HG03135 (cell line): ENCODE data around the gene BPIFB6.

Experiments used
- ATAC-seq: cut with Tn5 transposase; IDR thresholded peaks from one replicate; pipeline ENCODE4 v1.9.1; 2021; ENCODE audit warnings: mild to moderate bottlenecking, moderate library complexity; ENCODE audit not compliant: unreplicated experiment

Gene BPIFB6

DNA sequence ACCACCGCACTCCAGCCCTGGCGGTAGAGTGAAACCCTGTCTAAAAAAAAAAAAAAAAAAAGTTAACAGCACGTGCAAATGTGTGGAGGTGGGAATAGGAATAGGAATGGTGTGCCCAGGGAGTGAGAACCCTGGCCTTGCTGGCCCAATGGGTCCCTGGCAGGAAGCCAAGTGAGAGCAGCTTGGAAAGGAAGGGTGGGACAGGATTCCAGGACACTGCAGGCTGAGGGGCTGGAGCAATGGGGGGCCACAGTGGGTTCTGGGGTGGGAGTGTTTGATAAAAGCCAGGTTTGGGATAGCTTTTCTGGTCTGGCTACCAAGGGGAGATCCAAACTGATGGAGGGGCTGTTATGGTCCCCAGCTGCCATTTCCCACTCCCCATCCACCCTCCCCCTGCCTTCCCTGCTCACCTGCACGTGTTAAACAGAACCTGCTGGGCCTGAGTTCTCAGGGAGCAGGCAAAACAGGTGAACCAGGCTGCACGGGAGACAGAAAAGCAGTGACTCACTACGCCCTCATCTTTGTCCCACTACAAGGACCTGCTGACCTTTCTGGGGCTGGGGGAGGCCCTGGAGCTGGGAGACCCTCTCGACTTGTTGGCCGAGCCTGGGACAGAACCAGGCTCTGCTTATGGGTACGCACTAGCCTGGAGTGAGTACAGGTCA is 30.5 kb upstream of the BPIFB6 start:
- no peak for ATAC-seq

DNA sequence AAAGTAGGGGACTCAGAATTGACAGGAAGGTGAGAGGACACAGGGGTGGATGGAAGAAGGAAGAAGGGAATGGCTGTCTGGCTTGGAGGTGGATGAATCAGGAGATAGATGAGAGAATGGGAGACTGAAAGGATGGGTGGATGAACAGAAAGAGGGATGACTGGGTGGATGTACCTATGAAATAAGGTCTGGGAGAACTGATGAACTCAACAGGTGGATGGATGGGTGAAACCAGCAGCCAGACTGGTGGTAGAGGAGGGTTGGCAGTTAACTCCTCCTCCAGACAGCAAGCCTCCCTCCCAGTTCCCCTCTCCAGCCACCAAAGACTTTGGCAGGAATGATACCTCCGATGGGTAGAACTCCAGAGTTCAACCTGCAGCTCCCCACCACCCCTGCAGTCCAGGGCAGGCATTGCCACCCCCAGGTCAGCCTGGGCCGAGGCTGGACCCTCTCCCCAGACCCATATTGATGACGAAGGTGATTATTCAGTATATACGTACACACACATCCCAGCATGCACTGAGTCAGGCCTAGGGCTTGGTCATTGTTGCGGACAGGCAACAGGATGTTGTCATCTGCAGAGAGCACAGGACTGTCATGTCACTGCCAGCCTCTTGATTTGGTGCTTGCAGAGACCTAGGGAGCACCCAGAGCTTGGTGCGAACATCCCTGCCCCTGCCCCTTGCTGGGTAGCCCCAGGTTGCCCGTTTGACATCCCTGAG is 29.2 kb upstream of the BPIFB6 start:
- no peak for ATAC-seq

DNA sequence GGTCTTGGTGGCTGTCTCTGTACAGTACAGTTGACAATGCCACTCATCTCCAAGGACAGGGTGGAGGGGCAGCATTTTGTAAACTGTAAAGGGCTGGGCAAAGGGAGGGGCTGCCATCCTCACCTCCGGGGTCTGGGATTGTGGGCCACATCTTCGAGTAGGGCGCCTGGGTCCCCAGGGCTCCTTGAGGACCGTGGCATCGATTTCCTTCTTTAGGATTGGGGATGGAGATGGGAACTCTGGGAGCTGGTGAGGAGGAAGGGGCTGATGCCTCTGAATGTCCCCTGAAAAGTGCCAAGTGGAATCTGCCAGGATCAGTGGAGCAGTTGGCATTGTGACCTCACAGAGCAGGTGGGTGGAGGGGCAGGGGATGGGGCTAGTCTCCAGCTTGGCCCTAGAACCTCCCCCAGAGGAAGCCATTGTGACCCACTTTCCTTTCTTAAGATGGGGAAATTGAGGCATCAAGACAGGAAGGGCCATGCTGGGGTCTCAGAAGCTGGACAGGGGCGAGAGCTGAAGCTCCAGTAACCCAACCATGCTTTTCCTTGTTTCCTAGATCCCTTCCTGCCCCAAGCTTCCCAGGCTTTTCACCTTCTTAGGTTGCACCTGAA is 27.2 kb upstream of the BPIFB6 start, which contains the start of gene SUN5:
TSS of gene SUN5 (minus strand) at position 293 of the 611 bp plus-strand sequence. CDS start at position 200, 93 bp downstream.
- no peak for ATAC-seq

DNA sequence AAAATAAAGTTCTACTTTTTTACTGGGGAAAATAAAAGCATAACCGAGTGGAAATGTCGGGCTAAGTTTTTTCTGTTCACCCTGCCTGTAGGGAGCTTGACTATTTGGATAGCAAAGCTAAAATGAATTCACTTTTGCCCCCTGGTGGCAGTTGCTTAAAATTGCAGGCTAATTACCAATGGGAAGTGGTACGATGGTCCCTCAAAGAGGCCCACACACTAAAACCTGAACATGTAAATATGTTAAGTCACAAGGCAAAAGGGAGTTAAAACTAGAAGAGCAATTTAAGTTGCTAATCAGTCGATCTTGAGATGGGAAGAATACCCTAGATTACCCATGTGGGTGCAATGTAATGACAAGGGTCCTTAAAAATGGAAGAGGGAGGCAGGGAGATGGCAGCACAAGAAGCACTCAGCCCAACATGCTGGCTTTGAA is 26.3 kb upstream of the BPIFB6 start:
- no peak for ATAC-seq

DNA sequence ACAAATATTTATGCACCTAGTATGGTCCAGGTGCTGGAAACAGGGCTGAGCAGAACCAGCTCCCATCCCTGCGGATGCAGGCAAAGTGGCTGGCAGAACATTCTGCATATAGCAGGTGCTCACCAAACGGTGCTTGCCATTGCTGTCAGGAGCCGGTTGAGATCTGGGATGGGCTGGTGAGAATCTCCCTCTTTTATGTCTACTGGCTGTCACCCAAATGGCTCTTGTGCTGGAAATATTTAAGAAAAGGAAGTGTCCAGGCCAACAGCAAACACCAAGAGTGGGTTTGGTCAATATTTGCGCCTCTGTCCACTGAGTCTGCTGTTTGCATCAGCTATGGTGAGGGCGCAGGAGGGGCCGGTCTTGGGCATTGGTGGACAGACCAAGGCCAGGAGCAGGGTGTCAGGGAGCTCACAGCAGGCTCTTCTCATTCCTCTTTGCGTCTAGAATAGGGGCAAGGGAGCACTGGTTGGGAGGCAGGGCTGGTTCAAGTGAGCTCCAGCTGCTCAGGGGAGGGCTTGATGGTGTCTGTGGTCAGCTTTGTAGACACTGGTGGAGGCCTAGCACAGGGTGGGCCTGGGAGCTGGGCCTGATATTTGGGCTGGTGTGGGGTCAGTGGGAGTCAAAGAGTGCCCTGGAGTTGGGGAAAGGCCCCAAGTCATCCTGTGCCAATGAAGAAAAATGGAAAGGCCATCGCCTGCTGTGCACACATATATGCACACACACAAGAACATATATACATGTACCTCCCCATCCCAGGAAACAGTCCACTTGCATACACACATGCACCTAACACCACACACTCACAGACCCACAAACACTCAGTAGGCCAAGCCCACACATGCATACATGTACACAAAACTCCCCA is 25.3 kb upstream of the BPIFB6 start:
- no peak for ATAC-seq

DNA sequence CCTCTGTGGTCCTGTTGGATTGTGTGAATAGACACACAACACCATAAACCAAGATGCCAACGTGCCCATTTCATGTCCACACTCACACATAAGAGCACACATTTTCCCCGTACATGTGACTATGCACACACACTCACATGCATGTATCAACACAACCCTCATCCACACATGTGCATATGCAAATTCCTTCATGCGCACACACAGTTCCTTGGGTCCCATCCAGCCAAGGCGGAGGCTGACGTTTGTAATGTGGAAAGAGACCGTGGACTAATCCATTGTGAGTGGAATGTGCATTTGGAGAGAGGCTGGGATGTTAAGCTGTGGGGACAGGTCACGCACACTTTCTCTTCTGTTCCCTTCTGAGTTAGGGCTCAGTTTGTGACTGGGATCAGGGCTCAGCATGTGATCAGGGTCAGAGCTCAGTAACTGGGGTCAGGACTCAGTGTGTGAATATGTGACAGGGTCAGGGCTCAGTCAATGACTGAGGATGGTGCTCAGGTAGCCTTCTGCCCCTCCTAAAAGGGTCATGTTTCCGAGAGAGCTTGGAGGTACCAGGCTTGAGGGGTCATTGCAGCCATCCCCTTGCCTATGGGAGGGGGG is 24.6 kb upstream of the BPIFB6 start:
- ATAC-seq: no peak

DNA sequence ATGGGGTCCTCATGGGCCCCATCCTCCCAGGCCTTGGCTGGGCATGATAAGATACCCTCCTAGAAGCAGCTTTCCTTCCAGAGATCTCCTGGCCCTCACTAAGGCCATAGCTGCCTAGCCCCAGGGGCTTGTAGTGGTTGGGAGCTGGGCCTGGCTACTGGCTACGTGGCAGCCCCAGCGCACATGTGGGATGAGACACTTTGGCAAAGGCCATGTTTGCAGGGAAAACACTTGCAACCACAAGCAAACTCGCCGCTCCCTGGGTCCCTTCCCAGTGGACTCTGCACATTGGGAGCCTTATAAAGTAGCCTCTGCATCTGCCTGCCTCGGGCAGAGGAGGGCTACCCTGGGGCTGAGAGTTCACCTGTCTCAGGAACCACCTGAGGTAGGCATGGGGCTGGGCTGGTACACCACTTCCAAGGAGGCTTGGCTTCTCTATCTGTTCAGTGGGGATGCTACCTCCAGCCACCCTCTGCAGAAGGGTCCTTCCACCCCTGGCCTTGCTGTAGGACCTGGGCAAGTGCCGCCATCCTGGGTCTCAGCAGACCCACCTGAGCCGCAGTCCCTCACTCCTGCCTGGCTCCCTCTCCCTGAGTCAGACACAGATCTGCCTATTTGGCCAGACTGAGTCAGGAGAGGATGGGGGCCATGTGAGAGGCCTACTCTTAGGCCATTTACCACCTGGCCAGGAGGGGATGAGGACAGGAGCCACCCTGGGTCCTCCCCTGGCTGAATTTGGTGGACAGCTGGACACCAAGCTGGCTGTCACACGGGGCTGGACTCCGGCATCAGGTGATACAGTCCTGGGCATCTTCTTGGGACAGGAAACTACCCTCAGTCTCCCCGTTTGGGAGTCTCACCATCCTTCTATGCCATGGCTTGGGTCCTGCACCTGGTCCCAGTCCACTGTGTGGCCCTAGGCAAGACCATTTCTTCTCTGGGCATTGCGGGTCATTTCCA is 23.8 kb upstream of the BPIFB6 start, which contains the start of gene BPIFB2:
TSS of gene BPIFB2 (plus strand) at position 329 of the 960 bp plus-strand sequence. CDS start 871 bp downstream, outside the sequence.
- ATAC-seq: no peak

DNA sequence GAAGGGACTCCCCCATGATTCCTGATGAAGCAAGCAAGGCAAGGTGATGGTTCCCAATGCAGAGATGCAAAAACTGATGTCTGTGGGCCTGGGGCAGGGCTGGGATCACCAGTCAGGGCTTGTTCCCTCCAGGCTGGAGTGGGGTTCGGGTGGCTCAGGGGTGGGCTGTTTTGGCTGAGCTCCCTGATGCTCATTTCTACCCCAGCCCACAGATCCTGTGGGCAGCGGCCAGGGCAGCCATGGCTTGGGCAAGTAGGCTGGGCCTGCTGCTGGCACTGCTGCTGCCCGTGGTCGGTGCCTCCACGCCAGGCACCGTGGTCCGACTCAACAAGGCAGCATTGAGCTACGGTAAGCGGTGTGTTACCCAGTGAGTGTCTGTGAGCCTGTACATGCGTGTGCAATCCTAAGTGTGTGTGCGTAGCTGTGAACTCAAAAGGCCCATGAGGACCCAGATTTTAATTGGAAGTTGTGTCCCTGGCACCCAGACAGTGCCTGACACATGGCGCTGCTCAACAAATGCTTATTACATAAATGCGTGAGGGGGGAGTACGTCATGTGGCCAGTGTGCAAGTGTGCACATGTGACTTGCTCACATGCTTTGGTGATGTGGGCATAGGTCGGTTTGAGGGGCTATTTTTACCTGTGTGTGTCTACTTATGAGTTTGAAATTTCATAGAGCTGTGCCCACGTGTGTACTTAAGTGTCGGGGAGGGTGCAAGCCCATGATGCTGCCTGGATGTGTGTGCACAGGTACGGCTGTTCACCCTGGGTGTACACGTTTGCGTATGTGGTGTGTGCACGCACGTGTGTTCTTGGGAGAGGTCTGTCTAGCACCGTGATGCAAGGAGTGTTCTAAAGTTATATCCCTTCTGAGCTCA is 22.9 kb upstream of the BPIFB6 start:
- ATAC-seq: no peak

DNA sequence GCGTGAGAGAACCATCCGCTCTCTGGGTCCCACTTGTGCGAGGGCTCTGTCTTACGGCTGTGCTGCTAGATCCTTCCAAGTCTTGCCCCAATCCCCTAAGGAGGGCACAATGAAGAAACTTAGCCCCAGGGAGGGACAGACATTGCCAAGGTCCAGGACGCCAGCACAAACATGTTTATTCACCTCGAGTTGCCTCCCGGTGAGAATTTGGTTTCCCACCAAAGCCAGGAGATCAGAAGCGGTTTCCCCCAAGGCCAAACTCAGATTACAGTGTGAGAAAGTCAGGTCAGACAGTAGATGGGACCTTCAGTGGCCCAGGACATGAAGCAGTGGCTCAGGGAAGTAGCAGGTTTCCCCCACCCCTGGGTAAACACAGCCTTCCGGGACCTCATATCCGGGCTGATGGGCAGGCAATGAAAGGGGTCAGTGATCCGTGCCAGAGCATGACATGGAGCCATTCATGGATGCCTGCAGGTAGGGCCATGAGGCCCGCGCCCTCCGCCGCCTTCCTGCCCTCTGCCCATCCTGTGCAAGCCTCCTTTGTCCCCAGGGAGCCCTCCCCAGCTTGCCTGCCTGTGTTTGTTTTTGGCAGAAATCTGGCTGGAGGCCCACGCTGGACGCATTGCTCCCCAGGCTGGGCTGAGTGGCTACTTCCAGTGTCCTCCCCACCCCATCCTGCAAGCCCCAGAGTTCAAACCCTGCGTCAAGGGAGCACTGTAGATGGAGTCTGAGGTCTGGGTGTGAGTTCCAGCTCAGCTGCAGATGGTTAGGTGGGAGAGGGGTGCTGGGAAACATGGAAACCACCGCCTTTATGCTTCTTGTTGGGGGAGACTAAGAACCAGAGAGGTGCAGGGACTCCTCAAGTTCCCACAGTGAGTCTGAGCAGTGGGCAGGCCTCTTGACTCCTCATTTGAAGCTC is 22.0 kb upstream of the BPIFB6 start:
- ATAC-seq: no peak

DNA sequence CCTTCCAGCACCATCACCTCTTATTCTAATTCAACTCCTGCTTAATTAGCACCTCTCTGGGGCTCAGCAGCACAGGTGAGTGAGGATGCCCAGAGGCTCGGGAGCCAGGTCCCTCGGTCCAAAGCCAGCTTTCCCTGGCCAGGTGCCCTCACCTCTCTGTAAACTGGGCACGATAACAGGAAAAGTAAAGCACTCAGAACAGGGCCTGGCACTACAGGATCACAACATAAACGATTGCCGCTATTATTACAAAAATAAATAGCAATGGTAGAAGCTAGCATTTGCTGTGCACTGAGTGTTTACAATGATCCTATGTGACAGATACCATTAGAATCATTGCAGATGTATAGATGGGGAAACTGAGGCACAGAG is 21.3 kb upstream of the BPIFB6 start:
- ATAC-seq: no peak

DNA sequence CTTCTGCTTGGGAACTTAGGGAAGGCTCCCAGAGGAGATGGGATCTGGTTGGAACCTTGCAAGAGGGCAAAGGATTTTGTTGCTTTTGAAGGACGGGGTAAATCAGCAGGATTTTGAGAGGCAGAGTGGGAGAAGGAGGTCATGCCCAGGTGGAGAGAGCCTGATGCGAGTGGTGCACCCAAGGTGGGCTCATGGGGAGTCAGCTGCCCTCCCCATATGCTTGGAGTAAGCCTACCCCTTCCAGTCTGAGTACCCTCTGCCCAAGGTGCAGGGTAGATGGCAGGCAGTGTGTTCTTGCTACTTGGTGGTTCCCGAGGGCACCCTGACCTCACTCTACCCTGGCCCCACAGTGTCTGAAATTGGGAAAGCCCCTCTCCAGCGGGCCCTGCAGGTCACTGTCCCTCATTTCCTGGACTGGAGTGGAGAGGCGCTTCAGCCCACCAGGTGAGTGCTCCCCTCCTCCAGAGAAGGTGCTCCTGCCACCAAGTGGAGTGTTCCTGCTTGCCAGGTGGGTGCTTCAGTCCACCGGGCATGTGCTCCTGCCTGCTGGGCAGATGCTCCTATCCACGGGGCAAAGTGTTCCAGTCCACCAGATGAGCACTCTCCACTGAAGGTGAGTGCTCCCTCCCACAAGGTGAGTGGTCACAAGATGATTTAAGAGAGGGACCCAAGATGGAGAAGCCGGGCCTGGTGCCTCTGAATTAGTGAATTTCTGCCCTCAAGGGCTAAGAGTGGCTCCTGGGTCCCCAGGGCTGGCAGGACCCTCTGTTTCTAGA is 20.6 kb upstream of the BPIFB6 start:
- ATAC-seq: no peak

DNA sequence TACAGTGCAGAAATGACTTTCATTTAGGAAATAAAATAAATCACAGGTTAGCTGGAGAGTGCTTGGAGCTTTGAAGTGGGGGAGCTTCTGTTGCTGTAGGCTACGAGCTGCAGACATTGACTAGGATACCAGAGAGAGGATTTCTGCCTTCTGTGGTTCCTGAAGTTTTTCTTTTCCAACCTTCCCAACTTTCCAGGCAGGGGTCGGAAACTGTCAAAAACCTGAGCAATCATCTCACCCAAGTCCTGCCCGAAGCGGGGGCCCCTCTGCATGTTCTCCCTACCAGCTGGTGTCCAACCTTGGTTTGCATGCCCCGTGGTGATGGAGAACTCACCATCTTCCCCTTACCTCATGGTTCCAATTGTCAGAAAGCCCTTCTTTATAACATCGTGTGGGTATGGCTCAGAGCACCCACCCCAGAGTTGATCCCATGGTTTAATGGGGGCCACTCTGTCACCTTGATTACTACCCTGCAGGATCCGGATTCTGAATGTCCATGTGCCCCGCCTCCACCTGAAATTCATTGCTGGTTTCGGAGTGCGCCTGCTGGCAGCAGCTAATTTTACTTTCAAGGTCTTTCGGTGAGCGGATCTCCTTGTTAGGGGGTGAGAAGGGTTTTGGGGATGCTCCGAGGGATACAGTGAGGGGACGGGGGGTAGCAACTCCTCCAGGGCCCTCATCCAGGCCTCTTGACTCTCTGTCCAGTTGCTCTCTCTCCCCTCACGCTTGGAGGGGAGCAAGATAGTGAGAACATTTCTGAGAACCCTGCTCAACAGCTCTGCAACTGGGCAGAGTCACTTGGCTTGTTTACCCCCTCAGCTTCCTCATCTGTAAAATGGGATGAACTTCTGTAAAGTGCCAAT is 18.9 kb upstream of the BPIFB6 start:
- ATAC-seq: no peak

DNA sequence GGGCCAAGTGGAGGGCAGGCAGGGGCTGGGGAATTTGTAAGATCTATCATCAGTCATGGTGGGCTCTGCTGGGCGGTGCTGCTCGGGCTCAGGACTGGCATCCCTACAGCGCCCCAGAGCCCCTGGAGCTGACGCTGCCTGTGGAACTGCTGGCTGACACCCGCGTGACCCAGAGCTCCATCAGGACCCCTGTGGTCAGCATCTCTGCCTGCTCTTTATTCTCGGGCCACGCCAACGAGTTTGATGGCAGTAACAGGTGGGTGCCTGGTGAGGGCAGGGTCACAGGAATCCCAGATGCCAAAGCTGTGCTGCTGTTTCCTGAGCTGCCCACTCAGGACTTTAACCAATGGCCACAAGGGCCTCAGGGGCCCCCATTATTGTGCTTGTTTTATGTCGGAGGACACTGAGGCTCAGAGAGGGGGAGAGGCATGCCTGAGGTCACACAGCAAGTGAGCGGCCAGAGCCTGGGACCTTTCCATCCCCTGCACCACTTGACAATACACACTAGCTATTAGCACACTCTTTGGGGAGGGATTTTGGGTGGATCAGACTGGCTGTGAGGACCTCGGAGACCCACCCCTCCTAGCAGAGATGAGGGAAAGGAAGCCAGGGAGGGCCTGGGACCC is 17.6 kb upstream of the BPIFB6 start:
- ATAC-seq: no peak

DNA sequence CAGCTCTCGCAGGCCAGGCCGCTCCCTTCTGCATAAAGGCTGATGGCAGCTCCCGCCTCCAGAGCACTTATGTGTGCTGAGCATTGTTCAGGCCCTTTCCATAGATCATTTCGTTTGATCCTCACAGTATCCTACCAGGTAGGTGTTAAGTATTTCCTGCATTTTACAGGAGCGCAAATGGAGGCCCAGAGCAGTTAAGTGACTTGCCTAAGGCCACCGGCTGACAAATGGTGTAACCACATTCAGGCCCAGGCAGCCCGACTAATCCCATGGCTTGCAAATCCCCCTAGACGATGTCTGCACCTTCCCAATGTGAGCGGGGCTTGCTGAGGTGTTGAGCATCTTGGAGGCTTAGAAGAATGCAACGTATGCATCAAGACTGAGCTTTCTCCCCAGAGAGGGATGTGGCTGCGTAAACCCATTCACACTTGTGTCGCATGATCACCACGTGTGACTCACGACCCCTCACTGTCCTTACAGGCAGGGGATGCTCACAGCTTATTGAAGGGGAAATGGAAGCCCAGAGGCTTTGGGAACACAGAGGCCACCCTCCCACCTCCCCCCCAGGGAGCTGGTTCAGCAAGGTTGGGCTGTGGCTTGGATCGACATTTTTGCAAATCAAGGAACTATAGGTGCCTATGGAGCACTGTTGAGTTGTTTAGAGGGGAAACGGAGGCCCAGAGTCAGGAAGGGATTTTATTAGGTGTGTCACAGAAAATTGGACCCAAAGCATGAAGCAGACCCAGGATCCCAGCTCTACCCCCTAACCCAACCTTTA is 16.9 kb upstream of the BPIFB6 start:
- ATAC-seq: no peak

DNA sequence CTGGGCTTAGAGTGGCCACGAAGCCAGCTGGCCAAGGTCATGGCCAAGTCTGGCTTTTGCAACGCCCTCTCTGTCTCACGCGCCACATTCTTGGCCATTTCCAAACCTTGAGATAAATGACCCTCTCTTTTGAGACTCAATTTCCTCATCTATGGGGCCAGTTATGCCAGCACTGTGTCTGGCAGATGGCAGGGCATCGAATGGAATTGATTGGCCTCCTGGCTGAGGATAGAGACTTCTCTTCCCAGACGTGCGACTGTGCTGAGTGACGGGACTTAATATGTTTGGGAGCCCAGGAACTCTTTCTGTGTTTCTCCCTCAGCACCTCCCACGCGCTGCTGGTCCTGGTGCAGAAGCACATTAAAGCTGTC is 16.3 kb upstream of the BPIFB6 start:
- ATAC-seq: no peak
